H1 (cell line): ENCODE results near the gene PML. TPM values are rescaled to one million over a fixed set of nuclear protein-coding genes. Genes with fewer than 3 reads are reported as not detected.

Source experiments
- CTCF ChIA-PET: fragments of 300-600 bp; sonication (Branson Sonifier 250); formaldehyde crosslinking; loops from one replicate; lab custom pipeline; 2021; ENCODE audit not compliant: partially characterized antibody; lab: Charles Lee
- POLR2A ChIA-PET: fragments of 300-600 bp; sonication (Branson Sonifier 250); formaldehyde crosslinking; loops from one replicate; lab custom pipeline; 2021; ENCODE audit warnings: inconsistent platforms; ENCODE audit not compliant: partially characterized antibody; lab: Charles Lee
- DNase-seq, 2 experiments: peaks; one replicate each; pipeline versions ENCODE4 v3.0.0 to v3.0.0-alpha.2; 2010 to 2022; ENCODE audit warnings: low spot score in 2 of 2, low read depth in 1 of 2, mixed read lengths in 1 of 2
- FAIRE-seq: peaks from 2 replicates; lab custom pipeline; 2011; peaks lifted over from hg19 to GRCh38; lab: Jason Lieb, UNC
- H2AFZ ChIP-seq: 2 replicates; pipeline ENCODE4 v1.8.1; 2012; ENCODE audit warnings: low read length, inconsistent platforms
- H2AK5ac ChIP-seq: 2 replicates; pipeline ENCODE4 v1.6.1; 2013; ENCODE audit warnings: low read depth, low read length
- H2BK120ac ChIP-seq: replicated peaks from 2 replicates; pipeline ENCODE3; 2013; ENCODE audit warnings: low read depth, low read length, inconsistent platforms
- H2BK12ac ChIP-seq: 2 replicates; pipeline ENCODE4 v1.6.1; 2013; ENCODE audit warnings: low read depth, low read length
- H2BK15ac ChIP-seq: 2 replicates; pipeline ENCODE4 v1.6.1; 2013; ENCODE audit warnings: low read length
- H2BK20ac ChIP-seq: 2 replicates; pipeline ENCODE4 v1.6.1; 2013; ENCODE audit warnings: low read length
- H2BK5ac ChIP-seq: 2 replicates; pipeline ENCODE4 v1.6.1; 2013; ENCODE audit warnings: low read depth, low read length
- H3K14ac ChIP-seq: 2 replicates; pipeline ENCODE4 v1.6.1; 2013; ENCODE audit warnings: inconsistent platforms; ENCODE audit not compliant: insufficient read length
- H3K18ac ChIP-seq: 2 replicates; pipeline ENCODE4 v1.6.1; 2013; ENCODE audit warnings: low read length; ENCODE audit errors: extremely low read depth
- H3K23ac ChIP-seq: 2 replicates; pipeline ENCODE4 v1.6.1; 2013; ENCODE audit warnings: inconsistent platforms; ENCODE audit not compliant: insufficient read length
- H3K23me2 ChIP-seq: 2 replicates; pipeline ENCODE4 v1.6.1; 2013; ENCODE audit warnings: low read depth, low read length
- H3K27ac ChIP-seq: 2 replicates; pipeline ENCODE4 v1.6.1; 2011; ENCODE audit warnings: low read depth, low read length, inconsistent platforms
- H3K27me3 ChIP-seq, 4 experiments: replicated peaks in 1 of 4; 1 replicate in 1 of 4; 2 replicates in 3 of 4; pipeline versions ENCODE4 v1.6.1 to v1.8.1; 2011 to 2013; ENCODE audit warnings: low read length in 3 of 4, mild to moderate bottlenecking in 3 of 4, inconsistent platforms in 2 of 4, mixed read lengths in 2 of 4, moderate library complexity in 1 of 4; ENCODE audit not compliant: control insufficient read depth in 3 of 4, insufficient read depth in 3 of 4; ENCODE audit errors: extremely low read depth in 1 of 4
- H3K36me3 ChIP-seq, 4 experiments: 2 replicates each; pipeline versions ENCODE4 v1.6.1 to v1.8.1; 2011 to 2013; ENCODE audit warnings: mild to moderate bottlenecking in 4 of 4, low read length in 3 of 4, moderate library complexity in 2 of 4, control low read depth in 1 of 4, inconsistent platforms in 1 of 4; ENCODE audit not compliant: insufficient read depth in 4 of 4, control insufficient read depth in 2 of 4
- H3K4ac ChIP-seq: replicated peaks from 2 replicates; pipeline ENCODE3; 2013; ENCODE audit warnings: low read length, low read depth, mixed read lengths, inconsistent platforms; ENCODE audit not compliant: insufficient read length
- H3K4me1 ChIP-seq, 4 experiments: replicated peaks in 1 of 4; 1 replicate in 1 of 4; 2 replicates in 3 of 4; pipeline versions ENCODE4 v1.6.1 to v1.8.1; 2011 to 2013; ENCODE audit warnings: low read length in 3 of 4, inconsistent platforms in 2 of 4, mixed read lengths in 1 of 4; ENCODE audit not compliant: insufficient read depth in 4 of 4, control insufficient read depth in 3 of 4
- H3K4me2 ChIP-seq, 2 experiments: 2 replicates each; pipeline versions ENCODE4 v1.6.1 to v1.8.1; 2011 to 2013; ENCODE audit warnings: low read depth in 2 of 2, low read length in 2 of 2, control low read depth in 1 of 2, inconsistent platforms in 1 of 2, mild to moderate bottlenecking in 1 of 2; ENCODE audit not compliant: insufficient read depth in 1 of 2
- H3K4me3 ChIP-seq, 4 experiments: fragments of 200-600, 300-600 bp in 1 of 4; sonication (generic), shearing (Covaris generic), sonication (Bioruptor Twin) in 1 of 4; 2 replicates each; pipeline versions ENCODE4 v1.5.1 to v1.8.1; 2011 to 2016; ENCODE audit warnings: low read length in 4 of 4, low read depth in 3 of 4, control low read depth in 2 of 4, inconsistent platforms in 2 of 4, mild to moderate bottlenecking in 2 of 4, mixed read lengths in 1 of 4, moderate library complexity in 1 of 4; ENCODE audit not compliant: insufficient read depth in 2 of 4; ENCODE audit errors: extremely low read depth in 1 of 4
- H3K56ac ChIP-seq: replicated peaks from 2 replicates; pipeline ENCODE3; 2013; ENCODE audit warnings: low read depth, mild to moderate bottlenecking, mixed read lengths, low read length, inconsistent platforms; ENCODE audit not compliant: insufficient read length
- H3K79me1 ChIP-seq: 2 replicates; pipeline ENCODE4 v1.6.1; 2013; ENCODE audit warnings: low read depth, low read length, control low read depth
- H3K79me2 ChIP-seq, 2 experiments: 2 replicates each; pipeline versions ENCODE4 v1.6.1 to v1.8.1; 2012 to 2013; ENCODE audit warnings: low read length in 2 of 2, mild to moderate bottlenecking in 2 of 2, inconsistent platforms in 1 of 2; ENCODE audit not compliant: insufficient read depth in 2 of 2, control insufficient read depth in 1 of 2
- H3K9ac ChIP-seq, 4 experiments: replicated peaks in 1 of 4; 1 replicate in 1 of 4; 2 replicates in 3 of 4; pipeline versions ENCODE4 v1.6.1 to v1.8.1; 2011 to 2013; ENCODE audit warnings: low read depth in 3 of 4, low read length in 3 of 4, control low read depth in 2 of 4, mild to moderate bottlenecking in 2 of 4, moderate library complexity in 2 of 4, inconsistent platforms in 1 of 4; ENCODE audit errors: extremely low read depth in 1 of 4
- H3K9me3 ChIP-seq, 2 experiments: 2 replicates each; pipeline versions ENCODE4 v1.6.1 to v1.8.1; 2012 to 2013; ENCODE audit warnings: mild to moderate bottlenecking in 2 of 2, moderate library complexity in 2 of 2, control low read depth in 1 of 2, inconsistent platforms in 1 of 2, low read depth in 1 of 2, low read length in 1 of 2, mixed read lengths in 1 of 2; ENCODE audit not compliant: insufficient read depth in 2 of 2
- H4K20me1 ChIP-seq, 2 experiments: replicated peaks in 1 of 2; 2 replicates each; pipeline versions ENCODE3 to v1.8.1; 2011 to 2013; ENCODE audit warnings: inconsistent platforms in 2 of 2, low read length in 2 of 2, mild to moderate bottlenecking in 1 of 2; ENCODE audit not compliant: insufficient read depth in 2 of 2, control insufficient read depth in 1 of 2
- H4K5ac ChIP-seq: 2 replicates; pipeline ENCODE4 v1.6.1; 2013; ENCODE audit warnings: low read length, low read depth, mixed read lengths, inconsistent platforms; ENCODE audit not compliant: insufficient read length
- H4K8ac ChIP-seq: 2 replicates; pipeline ENCODE4 v1.8.0; 2013; ENCODE audit warnings: mild to moderate bottlenecking, moderate library complexity, low read length, inconsistent platforms; ENCODE audit not compliant: insufficient read depth; ENCODE audit errors: extremely low read depth
- H4K91ac ChIP-seq: replicated peaks from 2 replicates; pipeline ENCODE3; 2013; ENCODE audit warnings: low read length, mixed read lengths, inconsistent platforms; ENCODE audit not compliant: insufficient read length
- BRCA1 ChIP-seq: IDR thresholded peaks from 2 replicates; pipeline ENCODE4 v1.6.1; 2012; ENCODE audit warnings: low read depth, low read length, improper control_type of control experiment
- TBP ChIP-seq: IDR thresholded peaks from 2 replicates; pipeline ENCODE4 v1.6.1; 2011; ENCODE audit warnings: low read depth, low read length, improper control_type of control experiment
- WGBS, 2 experiments: shearing (Covaris generic) in 1 of 2; methylation state at CpG; one replicate each; pipeline versions ENCODE4 v1.1.6 to v1.1.7; 2013 to 2015; ENCODE audit warnings: low lambda C conversion rate in 2 of 2, mixed read lengths in 2 of 2, inconsistent platforms in 1 of 2, low coverage in 1 of 2, missing lambda C conversion rate in 1 of 2; ENCODE audit not compliant: insufficient replicate concordance in 2 of 2, insufficient coverage in 1 of 2, insufficient read length in 1 of 2; ENCODE audit errors: extremely low coverage in 1 of 2, missing lambda C conversion rate in 1 of 2; 5-methylcytosine and 5-hydroxymethylcytosine counted together
- long read RNA-seq, 2 experiments: library from RNA in 1 of 2; library from capped mRNA in 1 of 2; stranded (forward); transcript quantifications; one replicate each; pipeline ENCODE4 v2.0.0, GENCODE V29; 2021; ENCODE audit warnings: inconsistent platforms in 1 of 2
- polyA minus RNA-seq, 3 experiments: library from RNA; depleted of rRNA, polyadenylated mRNA; stranded (reverse); fragments of >200 nt; gene quantifications; 1 replicate in 2 of 3; 2 replicates in 1 of 3; pipeline ENCODE4 v1.2.3, GENCODE V29; 2011
- polyA plus RNA-seq, 7 experiments: library from polyadenylated mRNA; depleted of rRNA in 3 of 7; stranded (reverse) in 5 of 7; unstranded in 2 of 7; fragments of >200 nt in 5 of 7; fragments of 200-250 nt in 2 of 7; gene quantifications; 1 replicate in 5 of 7; 2 replicates in 1 of 7; 4 replicates in 1 of 7; pipeline versions ENCODE4 v1.2.1 to v1.2.3, GENCODE V29; 2011 to 2013; ENCODE audit warnings: missing spikeins in 2 of 7, mixed read lengths in 2 of 7
- total RNA-seq: library from RNA; stranded (reverse); fragmentation: NEBNext Ultra II Directional; extraction: Animal tissue kit (Norgen Biotek cat#: 25700); gene quantifications from 2 replicates; pipeline ENCODE4 v1.2.1, GENCODE V29; 2021
- TF ChIP-seq, protein P1 (sequence below): IDR thresholded peaks from 2 replicates; pipeline ENCODE4 v1.6.1; 2012; ENCODE audit warnings: low read length, inconsistent platforms

PML gene, protein sequence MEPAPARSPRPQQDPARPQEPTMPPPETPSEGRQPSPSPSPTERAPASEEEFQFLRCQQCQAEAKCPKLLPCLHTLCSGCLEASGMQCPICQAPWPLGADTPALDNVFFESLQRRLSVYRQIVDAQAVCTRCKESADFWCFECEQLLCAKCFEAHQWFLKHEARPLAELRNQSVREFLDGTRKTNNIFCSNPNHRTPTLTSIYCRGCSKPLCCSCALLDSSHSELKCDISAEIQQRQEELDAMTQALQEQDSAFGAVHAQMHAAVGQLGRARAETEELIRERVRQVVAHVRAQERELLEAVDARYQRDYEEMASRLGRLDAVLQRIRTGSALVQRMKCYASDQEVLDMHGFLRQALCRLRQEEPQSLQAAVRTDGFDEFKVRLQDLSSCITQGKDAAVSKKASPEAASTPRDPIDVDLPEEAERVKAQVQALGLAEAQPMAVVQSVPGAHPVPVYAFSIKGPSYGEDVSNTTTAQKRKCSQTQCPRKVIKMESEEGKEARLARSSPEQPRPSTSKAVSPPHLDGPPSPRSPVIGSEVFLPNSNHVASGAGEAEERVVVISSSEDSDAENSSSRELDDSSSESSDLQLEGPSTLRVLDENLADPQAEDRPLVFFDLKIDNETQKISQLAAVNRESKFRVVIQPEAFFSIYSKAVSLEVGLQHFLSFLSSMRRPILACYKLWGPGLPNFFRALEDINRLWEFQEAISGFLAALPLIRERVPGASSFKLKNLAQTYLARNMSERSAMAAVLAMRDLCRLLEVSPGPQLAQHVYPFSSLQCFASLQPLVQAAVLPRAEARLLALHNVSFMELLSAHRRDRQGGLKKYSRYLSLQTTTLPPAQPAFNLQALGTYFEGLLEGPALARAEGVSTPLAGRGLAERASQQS
- total RNA-seq = 30.3 and 31.2 TPM in 2 replicates
- polyA plus RNA-seq (2011; rRNA removed) = 14.9 and 30.4 TPM in 2 replicates
- polyA plus RNA-seq (2011; cell fraction: cytosol; rRNA removed) = 12.2 TPM
- 26.0 TPM for polyA plus RNA-seq (2011; cell fraction: nucleus; rRNA removed)
- polyA plus RNA-seq (2012, experiment 1 of 2) = 25.9 to 33.8 TPM (median 31.4 TPM) in 4 replicates
- polyA plus RNA-seq (2012, experiment 2 of 2) = 33.5 TPM
- 25.2 TPM for polyA plus RNA-seq (2013, experiment 1 of 2)
- 25.0 TPM for polyA plus RNA-seq (2013, experiment 2 of 2)
- 12.2 and 13.9 TPM in 2 replicates for polyA minus RNA-seq (2011; rRNA and poly(A)+ RNA removed)
- 35.0 TPM for polyA minus RNA-seq (2011; cell fraction: cytosol; rRNA and poly(A)+ RNA removed)
- 20.9 TPM for polyA minus RNA-seq (2011; cell fraction: nucleus; rRNA and poly(A)+ RNA removed)
- long read RNA-seq, experiment 1, partial matches to known transcripts = 18 of 22 reads
- long read RNA-seq, experiment 1, other reads (novel, unspliced or antisense) = 2 of 22 reads
- long read RNA-seq, experiment 2, partial matches to known transcripts = 1 of 1 reads
- long read RNA-seq, experiment 2, other reads (novel, unspliced or antisense) = 0 of 1 reads

DNA sequence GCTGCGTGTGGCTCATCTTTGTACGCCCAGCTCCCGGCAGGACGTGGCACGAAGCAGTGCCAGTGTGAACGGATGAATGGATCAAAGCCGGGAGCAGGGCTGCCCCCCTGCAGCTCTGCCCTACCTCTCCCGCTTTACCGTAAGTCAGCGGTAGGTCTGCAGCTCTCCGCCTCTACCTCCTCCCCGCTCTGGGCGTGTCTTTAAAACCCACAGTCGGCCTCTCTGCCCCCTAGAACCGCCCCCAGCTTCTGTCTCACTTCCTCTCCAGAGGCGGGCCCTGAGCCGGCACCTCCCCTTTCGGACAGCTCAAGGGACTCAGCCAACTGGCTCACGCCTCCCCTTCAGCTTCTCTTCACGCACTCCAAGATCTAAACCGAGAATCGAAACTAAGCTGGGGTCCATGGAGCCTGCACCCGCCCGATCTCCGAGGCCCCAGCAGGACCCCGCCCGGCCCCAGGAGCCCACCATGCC lies at the start of gene PML:
TSS of gene PML (plus strand) at position 304 of the 471 bp plus-strand sequence. CDS start at position 401, 97 bp downstream.
- FAIRE-seq = no peak
- Histone ChIP-seq H2AK5ac (no peak within 1 kb of the TSS; the same call in 1 of the 2 replicates), H3K56ac (no peak within 1 kb of the TSS)
- TF ChIP-seq BRCA1 (no peak), TBP (peak; percentile 64)
- TF ChIP-seq, protein P1, sequence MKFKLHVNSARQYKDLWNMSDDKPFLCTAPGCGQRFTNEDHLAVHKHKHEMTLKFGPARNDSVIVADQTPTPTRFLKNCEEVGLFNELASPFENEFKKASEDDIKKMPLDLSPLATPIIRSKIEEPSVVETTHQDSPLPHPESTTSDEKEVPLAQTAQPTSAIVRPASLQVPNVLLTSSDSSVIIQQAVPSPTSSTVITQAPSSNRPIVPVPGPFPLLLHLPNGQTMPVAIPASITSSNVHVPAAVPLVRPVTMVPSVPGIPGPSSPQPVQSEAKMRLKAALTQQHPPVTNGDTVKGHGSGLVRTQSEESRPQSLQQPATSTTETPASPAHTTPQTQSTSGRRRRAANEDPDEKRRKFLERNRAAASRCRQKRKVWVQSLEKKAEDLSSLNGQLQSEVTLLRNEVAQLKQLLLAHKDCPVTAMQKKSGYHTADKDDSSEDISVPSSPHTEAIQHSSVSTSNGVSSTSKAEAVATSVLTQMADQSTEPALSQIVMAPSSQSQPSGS = no peak

More for the DNA sequence above, at the start of gene PML:
- peak within 1 kb of the TSS; percentile 42; the same call in 1 of the 2 replicates for H3K18ac ChIP-seq
- 0 out of 2 replicates have a peak within 1 kb of the TSS, but pooled peaks have one; percentile 40 for H2BK15ac ChIP-seq
- no peak within 1 kb of the TSS for H3K14ac ChIP-seq
- H3K4ac ChIP-seq = peak within 1 kb of the TSS; percentile 34
- H3K79me1 ChIP-seq = no peaks in the 10 kb centered on the region
- ChIA-PET CTCF (interaction anchor here (0.9 to 11.4 kb wide), 22 partner anchors 9 to 347 kb away, joined by 3 to 167 read pairs (median 4); no protein-coding TSS in a partner anchor), POLR2A (interaction anchor here (0.7 to 1.5 kb wide), 7 partner anchors 11 to 765 kb away, joined by 3 to 4 read pairs (median 3); no protein-coding TSS in a partner anchor)
- H3K27ac ChIP-seq = peak within 1 kb of the TSS; percentile 49; the same call in 1 of the 2 replicates
- DNase-seq = peak; percentile 77 to 92
- H3K23me2 ChIP-seq = peaks cover 11% of the 10 kb centered on the region; the same call in 1 of the 2 replicates
- peak within 1 kb of the TSS; percentile 76 for H4K91ac ChIP-seq
- H4K8ac ChIP-seq = peak within 1 kb of the TSS; percentile 81
- 0 out of 2 replicates have a peak within 1 kb of the TSS, but pooled peaks have one; percentile 20 for H2BK5ac ChIP-seq
- peak within 1 kb of the TSS; percentile 32; the same call in 1 of the 2 replicates for H2BK20ac ChIP-seq
- peak within 1 kb of the TSS; percentile 91; the same call in 1 of the 2 replicates for H2BK12ac ChIP-seq
- H2AFZ ChIP-seq = peak within 1 kb of the TSS; percentile 58; the same call in 1 of the 2 replicates
- peaks cover 0 to 14% of the 10 kb centered on the region in 2 experiments; a peak in 2 of 4 replicates for H3K79me2 ChIP-seq
- WGBS, 2 experiments = 3% methylated on average over 21 of the region's 27 CpGs; no CpG with 5 or more reads in 1 of the 2 experiments
- H4K20me1 ChIP-seq = peaks cover 0 to 5% of the 10 kb centered on the region in 2 experiments
- peaks cover 0 to 6% (median 1%) of the 10 kb centered on the region in 4 experiments; a peak in 1 of 7 replicates for H3K27me3 ChIP-seq
- H3K4me1 ChIP-seq = peaks cover 0 to 7% (median under 1%) of the 10 kb centered on the region in 4 experiments; a peak in 3 of 7 replicates
- peak within 1 kb of the TSS; percentile 55 to 79 (median 68) for H3K9ac ChIP-seq
- peak within 1 kb of the TSS; percentile 77 to 89 for H3K4me2 ChIP-seq
- no peaks in the 10 kb centered on the region for H3K9me3 ChIP-seq
- peak within 1 kb of the TSS; percentile 74 to 90 (median 84) for H3K4me3 ChIP-seq
- H3K36me3 ChIP-seq = peaks cover 3 to 9% (median 7%) of the 10 kb centered on the region in 4 experiments; a peak in 4 of 8 replicates
- H2BK120ac ChIP-seq = no peak within 1 kb of the TSS
- no peak within 1 kb of the TSS for H3K23ac ChIP-seq
- peak within 1 kb of the TSS; percentile 19 for H4K5ac ChIP-seq
